ENCODE measurements around the gene C1orf174.

The C1orf174 gene

DNA sequence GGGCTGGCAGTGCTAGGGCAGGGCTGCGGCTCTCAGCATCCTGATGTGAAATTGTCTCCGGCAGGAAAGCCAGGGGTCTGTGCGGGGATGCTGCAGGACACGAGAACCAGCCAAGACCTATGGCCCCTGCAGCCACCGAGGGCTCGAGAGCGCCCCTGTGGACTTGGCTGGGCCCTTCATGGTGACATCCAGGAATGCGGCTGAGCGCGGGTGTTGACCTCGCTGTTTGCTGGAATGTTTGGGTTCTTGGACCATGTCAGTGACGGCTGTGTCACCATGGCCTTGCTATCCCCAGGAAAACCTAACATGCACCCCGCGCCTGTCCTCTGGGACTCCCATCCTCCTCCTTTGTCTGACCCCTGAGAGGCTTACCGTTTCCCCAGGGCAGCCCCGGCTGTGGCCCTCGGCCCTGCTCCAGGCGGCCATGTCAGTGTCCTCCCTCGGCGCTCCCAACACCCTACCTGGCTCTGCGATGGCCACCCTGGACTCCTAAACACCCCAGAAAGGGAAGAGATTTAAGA lies 14.3 kb upstream of the C1orf174 start:
- no peak for DNase-seq (ENCODE audit: low read depth)
- H3K4me3 ChIP-seq (ENCODE audit: low read length), result no peak overlapping the region
- TF ChIP-seq, protein P1, sequence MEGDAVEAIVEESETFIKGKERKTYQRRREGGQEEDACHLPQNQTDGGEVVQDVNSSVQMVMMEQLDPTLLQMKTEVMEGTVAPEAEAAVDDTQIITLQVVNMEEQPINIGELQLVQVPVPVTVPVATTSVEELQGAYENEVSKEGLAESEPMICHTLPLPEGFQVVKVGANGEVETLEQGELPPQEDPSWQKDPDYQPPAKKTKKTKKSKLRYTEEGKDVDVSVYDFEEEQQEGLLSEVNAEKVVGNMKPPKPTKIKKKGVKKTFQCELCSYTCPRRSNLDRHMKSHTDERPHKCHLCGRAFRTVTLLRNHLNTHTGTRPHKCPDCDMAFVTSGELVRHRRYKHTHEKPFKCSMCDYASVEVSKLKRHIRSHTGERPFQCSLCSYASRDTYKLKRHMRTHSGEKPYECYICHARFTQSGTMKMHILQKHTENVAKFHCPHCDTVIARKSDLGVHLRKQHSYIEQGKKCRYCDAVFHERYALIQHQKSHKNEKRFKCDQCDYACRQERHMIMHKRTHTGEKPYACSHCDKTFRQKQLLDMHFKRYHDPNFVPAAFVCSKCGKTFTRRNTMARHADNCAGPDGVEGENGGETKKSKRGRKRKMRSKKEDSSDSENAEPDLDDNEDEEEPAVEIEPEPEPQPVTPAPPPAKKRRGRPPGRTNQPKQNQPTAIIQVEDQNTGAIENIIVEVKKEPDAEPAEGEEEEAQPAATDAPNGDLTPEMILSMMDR (IDR thresholded peaks at IDR 0.05; ENCODE audit: insufficient read depth, low read depth, low read length, missing control alignments), result no peak

DNA sequence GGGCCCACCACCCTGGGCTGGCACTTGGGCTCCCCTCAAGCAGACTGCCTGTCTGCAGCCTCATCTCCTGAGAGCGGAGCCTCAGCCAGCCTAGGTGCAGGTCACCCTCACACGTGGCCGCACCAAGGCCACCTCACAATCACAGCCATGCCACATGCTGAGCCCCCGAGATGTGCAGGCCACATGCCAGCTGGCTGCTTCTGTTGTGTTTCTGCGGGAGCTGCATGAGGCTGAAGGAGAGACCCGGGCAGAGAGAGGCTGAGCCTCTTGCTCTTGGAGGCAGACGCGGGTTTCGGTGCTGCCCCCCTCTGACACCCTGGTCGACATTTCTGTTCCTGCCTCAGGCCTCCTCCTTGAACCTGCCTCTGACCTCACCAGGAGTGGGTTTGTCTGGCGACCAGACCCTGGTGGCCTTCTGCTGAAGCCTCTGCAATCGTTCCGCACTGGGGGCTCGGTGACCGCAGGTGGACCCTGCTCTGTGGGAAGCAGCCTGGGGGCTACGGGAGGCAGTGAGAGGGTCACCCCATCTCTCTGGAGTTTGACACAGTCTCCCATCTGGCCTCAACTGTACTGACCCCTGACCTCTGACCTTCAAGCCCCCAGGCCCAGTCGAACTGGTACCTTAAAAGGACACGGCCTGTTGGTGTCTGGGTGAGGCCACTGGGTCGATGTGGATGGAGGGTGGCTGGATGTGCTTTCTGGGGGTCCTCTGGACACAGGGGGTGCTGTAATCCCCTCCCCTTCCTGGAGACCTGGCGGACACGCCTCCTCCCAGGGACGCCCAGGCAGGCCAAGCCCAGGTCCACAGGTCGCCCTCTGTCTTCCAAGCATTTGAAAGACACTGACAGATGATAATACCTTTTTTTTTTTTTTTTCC lies 13.0 kb upstream of the C1orf174 start:
- no peak overlapping the region for H3K4me3 ChIP-seq (ENCODE audit: low read length)
- TF ChIP-seq, protein P1 (IDR thresholded peaks at IDR 0.05; ENCODE audit: insufficient read depth, low read depth, low read length, missing control alignments), result no peak
- DNase-seq (ENCODE audit: low read depth), result no peak

DNA sequence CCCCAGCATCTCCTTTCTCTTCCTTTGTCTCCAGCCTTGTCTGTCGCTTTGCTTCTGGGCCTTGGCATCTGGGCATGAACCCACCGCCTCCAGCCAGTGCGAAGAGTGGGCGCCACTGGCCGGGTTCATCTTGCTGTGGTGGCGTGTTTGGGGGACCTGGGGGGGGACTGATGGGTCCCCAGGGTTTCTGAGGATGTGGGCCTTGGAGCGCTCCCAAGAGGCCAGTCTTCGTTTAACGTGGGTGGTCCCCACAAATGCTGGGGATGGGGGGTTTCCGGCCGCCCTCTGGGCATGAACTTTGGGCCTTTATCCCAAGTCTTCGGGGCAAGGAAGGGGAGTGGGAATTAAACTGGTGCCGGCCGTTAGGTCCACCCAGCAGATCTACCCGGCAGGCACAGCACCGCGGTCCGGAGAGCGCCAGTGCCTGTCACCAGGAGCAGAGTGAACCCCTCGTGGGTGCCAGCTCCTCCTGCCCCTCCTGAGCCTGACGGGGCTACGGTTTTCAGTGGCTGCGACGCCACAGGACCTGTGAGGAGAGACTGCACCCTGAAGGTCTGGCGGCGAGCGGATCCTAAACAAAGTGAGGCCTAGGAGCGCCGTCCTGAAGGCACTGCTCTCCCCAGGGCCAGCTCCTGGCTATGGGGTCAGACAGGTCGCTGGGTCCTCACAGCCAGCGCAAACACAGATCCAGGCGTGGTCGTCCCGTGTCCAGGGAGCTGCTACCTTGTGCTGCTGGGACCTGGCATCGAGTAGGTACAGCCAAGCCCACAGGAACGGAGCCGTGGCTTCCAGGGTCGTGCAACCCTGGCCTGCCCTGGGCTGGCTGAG lies 12.1 kb upstream of the C1orf174 start:
- H3K4me3 ChIP-seq (ENCODE audit: low read length), result no peak overlapping the region
- no peak for DNase-seq (ENCODE audit: low read depth)
- TF ChIP-seq, protein P1 (IDR thresholded peaks at IDR 0.05; ENCODE audit: insufficient read depth, low read depth, low read length, missing control alignments), result no peak

DNA sequence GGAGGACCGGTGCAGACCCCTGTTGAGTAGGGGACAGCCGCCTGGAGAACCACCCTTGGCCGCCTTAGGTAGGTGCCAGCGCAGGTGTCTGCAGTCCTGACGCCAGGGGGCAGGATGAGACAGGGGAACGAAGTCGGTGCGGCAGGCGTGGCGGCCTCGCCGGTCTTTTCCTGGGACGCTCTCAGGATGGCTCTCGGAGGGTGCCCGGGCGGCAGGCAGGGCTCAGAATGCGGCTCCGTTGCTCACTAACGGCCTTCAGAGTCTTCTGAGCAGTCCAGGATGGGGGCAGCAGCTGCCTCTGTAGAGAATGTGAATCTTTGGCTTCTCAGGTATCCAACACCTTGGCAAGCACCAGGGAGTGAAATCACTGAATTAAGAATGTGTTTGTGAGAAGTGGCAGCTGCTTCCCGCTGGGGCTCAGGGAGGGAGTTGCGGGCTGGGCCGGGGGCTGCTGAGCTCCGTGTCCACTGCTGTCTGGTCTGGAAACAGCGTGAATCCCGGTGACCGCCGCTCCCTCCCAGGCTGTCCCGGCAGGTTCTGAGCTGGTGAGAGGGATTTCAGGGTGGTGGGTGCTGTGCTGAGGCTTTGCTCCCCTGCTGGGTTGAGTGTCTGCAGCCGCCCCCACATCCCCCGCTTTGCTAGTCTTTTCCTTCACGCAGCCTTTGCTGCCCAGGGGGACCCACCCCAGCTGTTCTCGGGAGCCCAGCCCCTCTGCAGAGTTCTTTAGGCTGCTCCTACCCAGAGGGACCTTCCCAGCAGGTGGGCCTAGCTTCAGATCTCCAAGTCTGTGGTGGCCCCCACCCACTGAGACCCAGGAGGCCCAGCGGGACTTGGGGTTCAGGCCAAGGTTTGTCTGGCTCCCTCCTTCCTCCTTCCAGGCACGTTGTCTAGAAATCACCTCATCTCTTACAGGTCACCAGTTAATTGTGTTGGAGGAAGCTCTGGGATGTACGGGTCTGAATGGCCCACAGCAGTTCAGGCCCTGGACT lies 11.1 kb upstream of the C1orf174 start:
- TF ChIP-seq, protein P1 (IDR thresholded peaks at IDR 0.05; ENCODE audit: insufficient read depth, low read depth, low read length, missing control alignments), result peak; percentile 86
- peak; percentile 79 for DNase-seq (ENCODE audit: low read depth)
- no peak overlapping the region for H3K4me3 ChIP-seq (ENCODE audit: low read length)

DNA sequence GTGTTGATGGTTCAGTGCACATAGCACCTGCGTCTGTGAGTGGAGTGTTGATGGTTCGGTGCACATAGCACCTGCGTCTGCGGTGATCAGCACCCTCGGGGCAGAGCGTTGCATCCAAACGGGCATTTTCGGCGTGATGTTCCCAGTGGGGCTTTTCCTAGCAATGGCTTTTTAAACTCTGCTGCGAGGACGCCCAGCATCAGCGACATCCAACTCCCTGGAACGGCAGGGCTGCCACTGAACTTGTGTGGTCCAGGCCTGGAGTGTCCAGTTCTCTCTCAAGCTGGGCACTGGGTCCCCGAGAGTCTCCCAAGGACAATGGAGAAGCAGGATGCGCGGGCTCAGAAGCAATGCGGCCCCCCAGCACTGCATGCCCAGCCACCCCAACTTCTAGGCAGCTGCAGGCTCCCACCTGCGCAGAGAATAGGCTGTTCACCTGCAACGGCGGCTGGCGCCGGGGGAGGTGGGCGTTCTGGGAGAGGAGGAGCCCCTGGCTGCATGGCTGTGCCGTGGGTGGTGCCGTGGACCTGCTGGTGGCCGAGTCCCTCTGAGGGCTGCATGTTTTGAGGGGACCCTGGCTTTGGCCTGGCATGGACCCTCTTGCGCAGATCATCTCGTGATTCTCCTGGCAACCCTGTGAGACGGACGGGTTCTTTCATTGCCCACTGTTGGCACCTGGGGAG lies 10.1 kb upstream of the C1orf174 start:
- no peak overlapping the region for H3K4me3 ChIP-seq (ENCODE audit: low read length)
- DNase-seq (ENCODE audit: low read depth), result no peak
- TF ChIP-seq, protein P1 (IDR thresholded peaks at IDR 0.05; ENCODE audit: insufficient read depth, low read depth, low read length, missing control alignments), result no peak
